ENCODE measurements around the gene INTS13.

GRCh38 chr12:26880625-26881024 is 57.2 kb downstream of the INTS13 start:
- no peak for TF ChIP-seq POLR2A (IDR thresholded peaks at IDR 0.05; ENCODE audit: extremely low read depth, insufficient read length)
- TF ChIP-seq CTCF (IDR thresholded peaks at IDR 0.05; ENCODE audit: low read depth, low read length), result no peak
- no peak for TF ChIP-seq MAX (IDR thresholded peaks at IDR 0.05; ENCODE audit: low read depth, low read length)
- no peak for TF ChIP-seq MYC (IDR thresholded peaks at IDR 0.05; ENCODE audit: low read depth, low read length)
